Measurements from ENCODE around the gene SLC25A1.

Gene SLC25A1

DNA sequence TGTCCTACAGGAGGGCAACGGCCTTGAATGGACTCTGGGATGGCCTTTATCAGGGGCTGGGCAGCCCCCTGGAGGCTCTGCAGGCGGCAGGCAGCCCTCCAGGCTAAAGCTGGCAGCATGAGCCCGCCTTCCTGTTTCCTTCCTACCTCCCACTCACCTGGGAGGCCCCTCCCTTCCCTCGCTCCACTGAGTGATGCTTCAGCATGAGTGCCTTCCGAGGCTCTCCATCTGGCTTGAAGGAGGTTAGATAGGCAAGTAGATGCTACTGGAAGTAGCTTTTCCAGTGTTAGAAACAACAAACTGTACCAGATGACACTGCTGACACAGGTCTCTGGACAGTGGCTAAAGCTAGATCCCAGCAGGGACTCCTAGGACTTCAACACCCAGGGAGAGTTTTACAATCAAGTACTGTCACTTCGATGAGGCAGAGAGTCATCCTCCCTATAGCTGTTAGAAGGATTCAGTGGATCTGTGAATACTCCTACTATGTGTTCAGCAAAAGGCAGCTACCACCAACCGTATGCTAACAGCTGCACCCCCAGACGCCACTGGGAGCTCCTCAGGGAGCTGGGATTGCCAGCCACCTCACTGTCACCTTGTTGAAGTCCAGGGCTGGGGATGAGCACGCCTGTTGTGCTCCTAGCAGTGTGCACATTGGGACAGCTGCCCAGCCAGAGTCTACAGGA lies 4.1 kb upstream of the SLC25A1 start:
- TF ChIP-seq, protein P1, sequence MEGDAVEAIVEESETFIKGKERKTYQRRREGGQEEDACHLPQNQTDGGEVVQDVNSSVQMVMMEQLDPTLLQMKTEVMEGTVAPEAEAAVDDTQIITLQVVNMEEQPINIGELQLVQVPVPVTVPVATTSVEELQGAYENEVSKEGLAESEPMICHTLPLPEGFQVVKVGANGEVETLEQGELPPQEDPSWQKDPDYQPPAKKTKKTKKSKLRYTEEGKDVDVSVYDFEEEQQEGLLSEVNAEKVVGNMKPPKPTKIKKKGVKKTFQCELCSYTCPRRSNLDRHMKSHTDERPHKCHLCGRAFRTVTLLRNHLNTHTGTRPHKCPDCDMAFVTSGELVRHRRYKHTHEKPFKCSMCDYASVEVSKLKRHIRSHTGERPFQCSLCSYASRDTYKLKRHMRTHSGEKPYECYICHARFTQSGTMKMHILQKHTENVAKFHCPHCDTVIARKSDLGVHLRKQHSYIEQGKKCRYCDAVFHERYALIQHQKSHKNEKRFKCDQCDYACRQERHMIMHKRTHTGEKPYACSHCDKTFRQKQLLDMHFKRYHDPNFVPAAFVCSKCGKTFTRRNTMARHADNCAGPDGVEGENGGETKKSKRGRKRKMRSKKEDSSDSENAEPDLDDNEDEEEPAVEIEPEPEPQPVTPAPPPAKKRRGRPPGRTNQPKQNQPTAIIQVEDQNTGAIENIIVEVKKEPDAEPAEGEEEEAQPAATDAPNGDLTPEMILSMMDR (IDR thresholded peaks at IDR 0.05; ENCODE audit: insufficient read depth, low read depth, low read length, missing control alignments): no peak
- no peak for DNase-seq (ENCODE audit: low read depth)
- no peak overlapping the region for H3K4me3 ChIP-seq (ENCODE audit: low read depth, low read length)

DNA sequence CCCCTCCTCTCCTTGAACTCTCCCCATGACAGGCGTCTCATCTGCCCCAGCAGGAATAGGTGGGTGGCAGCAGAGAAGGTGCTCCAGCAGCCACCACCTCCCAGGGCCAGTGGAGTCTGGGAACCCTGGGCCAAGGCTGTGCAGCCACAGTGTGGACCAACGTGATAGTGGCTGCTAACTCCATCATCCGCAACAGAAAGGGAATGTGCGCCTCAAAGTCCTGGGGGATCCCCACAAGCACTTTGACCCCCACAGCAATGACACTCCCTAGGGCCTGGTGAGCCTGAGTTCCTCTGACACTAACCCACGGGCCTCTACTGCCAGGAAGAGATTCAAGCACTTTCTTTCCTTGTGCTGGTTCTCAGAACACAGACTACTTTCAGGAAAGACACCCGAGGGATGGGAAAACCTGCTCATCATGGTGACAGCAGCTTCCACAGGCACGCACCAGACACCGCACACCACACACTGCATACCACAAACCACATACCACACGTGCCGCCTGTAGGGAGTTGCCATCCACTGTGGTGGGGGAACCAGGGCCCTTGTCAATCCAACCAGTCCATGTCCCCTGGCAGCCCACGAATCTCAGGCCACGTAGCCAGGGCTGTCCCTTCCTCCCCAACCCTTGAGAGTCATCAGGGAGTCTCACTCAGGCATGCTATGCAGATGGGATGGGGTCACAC lies 3.4 kb upstream of the SLC25A1 start:
- H3K4me3 ChIP-seq (ENCODE audit: low read depth, low read length): no peak overlapping the region
- no peak for DNase-seq (ENCODE audit: low read depth)
- TF ChIP-seq, protein P1 (IDR thresholded peaks at IDR 0.05; ENCODE audit: insufficient read depth, low read depth, low read length, missing control alignments): no peak

DNA sequence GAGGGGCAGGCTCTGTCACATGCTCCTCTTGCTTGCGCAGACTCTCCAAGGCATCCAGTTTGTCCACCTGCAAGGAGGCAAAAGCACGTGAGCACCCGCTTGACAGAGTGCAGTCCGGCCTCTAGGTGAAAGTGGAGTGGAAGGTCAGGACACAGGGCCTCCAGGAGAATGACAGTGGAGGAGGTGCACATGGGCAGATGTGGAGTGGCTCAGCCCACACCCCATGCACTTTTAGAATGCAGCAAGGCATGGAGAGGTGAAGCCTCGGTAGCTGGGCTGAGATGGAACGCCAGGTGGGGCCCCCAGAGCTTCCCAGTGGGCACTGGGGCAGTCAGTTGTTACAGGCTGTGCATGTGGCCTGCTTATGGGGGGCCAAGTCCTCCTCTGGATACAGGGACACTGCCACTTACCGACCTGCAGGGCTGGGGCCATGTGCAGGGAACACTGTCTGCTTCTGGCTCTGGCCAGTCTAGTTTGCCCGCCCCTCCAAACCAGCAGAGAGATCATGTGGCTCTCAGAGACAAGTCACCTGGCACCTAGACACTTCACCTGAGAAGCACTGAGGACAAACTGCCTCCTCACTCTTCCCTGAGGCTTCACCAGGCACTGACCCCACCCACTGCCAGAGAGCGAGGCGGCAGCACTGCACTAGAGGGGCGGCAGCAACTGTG lies 2.3 kb upstream of the SLC25A1 start:
- no peak for DNase-seq (ENCODE audit: low read depth)
- H3K4me3 ChIP-seq (ENCODE audit: low read depth, low read length): no peak overlapping the region
- TF ChIP-seq, protein P1 (IDR thresholded peaks at IDR 0.05; ENCODE audit: insufficient read depth, low read depth, low read length, missing control alignments): no peak

DNA sequence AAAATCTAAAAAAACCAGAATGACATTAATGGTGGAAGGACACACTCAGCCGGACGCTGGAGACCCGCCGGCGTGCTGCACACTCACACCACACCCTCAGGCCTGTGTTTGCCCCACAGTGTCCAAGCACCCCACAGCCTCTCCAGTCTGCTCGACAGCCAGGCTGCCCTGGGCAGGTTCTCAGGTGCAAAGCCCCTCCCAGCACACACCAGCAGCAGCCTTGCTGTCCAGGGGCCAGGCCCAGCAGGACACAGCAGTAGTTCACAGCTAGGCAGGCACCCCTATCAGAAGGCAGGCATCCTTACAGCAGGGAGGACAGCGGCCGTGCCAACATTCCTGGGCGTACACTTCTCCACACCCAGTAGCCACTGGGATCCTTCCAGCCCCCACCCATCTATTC lies 1.7 kb upstream of the SLC25A1 start:
- TF ChIP-seq, protein P1 (IDR thresholded peaks at IDR 0.05; ENCODE audit: insufficient read depth, low read depth, low read length, missing control alignments): no peak
- H3K4me3 ChIP-seq (ENCODE audit: low read depth, low read length): no peak overlapping the region
- no peak for DNase-seq (ENCODE audit: low read depth)

DNA sequence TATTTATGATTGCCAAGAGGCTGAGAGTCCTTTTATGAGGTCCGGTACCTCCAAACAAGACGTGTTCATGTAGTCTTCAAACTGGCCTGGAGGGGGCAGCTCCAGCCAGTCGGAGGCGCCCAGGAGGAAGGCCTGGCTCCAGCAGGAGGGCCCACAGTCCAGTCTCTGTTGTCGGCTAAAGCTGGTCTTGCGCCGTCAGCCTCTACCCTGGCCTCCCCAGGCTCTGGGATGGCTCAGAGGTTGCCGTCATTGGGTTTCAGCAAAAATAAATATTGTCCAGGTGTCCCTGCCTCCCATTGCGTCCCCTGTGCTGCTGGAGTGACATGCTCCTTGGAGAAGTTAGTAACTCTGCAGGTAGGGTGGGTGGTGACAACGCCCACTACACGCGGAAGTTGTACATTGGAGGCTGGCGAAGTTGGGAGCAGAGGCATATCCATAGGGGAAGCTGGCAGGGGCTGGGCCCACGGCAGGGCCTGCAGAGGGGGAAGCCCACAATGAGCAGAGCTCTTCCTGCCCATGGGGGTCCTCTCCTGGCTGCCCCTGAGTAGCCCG lies 1.0 kb upstream of the SLC25A1 start:
- peak overlapping the region; percentile 71 for H3K4me3 ChIP-seq (ENCODE audit: low read depth, low read length)
- peak; percentile 89 for DNase-seq (ENCODE audit: low read depth)
- TF ChIP-seq, protein P1 (IDR thresholded peaks at IDR 0.05; ENCODE audit: insufficient read depth, low read depth, low read length, missing control alignments): peak; percentile 67

DNA sequence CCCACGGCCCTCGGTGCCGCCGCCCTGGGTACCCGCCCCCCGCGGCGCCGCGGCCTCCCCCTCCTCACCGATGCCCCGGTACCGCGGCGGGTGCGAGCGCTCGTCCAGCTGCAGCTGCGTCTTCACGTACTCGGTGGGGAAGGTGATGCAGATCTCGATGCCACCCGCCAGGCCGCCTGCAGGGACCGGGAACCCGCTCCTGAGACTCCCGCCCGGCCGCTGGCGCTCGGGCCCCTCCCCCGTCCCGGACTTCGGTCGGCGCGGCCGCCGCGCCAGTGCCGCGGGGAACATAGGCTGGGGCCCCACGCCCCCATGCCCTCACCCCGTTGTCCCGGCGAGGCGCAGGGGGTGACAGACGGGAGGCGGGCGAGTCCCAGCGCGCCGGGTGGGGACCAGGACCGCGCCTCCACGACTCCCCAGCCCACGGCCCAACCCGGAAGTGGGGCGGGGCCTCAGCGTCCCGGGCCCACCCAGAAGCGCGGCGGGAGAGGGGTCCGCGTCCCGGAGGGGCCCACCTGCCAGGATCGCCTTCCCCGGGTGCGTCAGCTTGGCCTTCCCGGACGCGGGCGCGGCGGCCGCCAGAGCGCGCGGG lies 375 bp downstream of the SLC25A1 start:
- peak overlapping the region; percentile 71 for H3K4me3 ChIP-seq (ENCODE audit: low read depth, low read length)
- no peak for DNase-seq (ENCODE audit: low read depth)
- TF ChIP-seq, protein P1 (IDR thresholded peaks at IDR 0.05; ENCODE audit: insufficient read depth, low read depth, low read length, missing control alignments): no peak
